Measurements from ENCODE around the gene NKAPD1.

NKAPD1 gene

GRCh38 chr11:112114460-112114859 lies 40.4 kb downstream of the NKAPD1 start:
- Mint-ChIP-seq H3K9me3 (no peaks in the 10 kb centered on the region), H3K36me3 (peaks cover 6% of the 10 kb centered on the region), H3K27me3 (no peaks in the 10 kb centered on the region), H3K4me1 (peaks cover 9% of the 10 kb centered on the region), H3K4me3 (no peak overlapping the region), H3K27ac (no peak overlapping the region)

- Mint-ChIP-seq H3K4me3 (no peak overlapping the region), H3K27me3 (no peaks in the 10 kb centered on the region), H3K27ac (no peak overlapping the region), H3K36me3 (peaks cover 6% of the 10 kb centered on the region), H3K4me1 (peaks cover 9% of the 10 kb centered on the region), H3K9me3 (no peaks in the 10 kb centered on the region)
Measured at GRCh38 chr11:112115386-112115785, 41.3 kb downstream of the NKAPD1 start.

- H3K27ac Mint-ChIP-seq: no peak overlapping the region
- peaks cover 9% of the 10 kb centered on the region for H3K4me1 Mint-ChIP-seq
- H3K9me3 Mint-ChIP-seq: no peaks in the 10 kb centered on the region
- H3K4me3 Mint-ChIP-seq: no peak overlapping the region
- H3K36me3 Mint-ChIP-seq: peaks cover 5% of the 10 kb centered on the region
- no peaks in the 10 kb centered on the region for H3K27me3 Mint-ChIP-seq
Measured at GRCh38 chr11:112118176-112118575, 44.1 kb downstream of the NKAPD1 start.

- Mint-ChIP-seq H3K4me3 (no peak overlapping the region), H3K4me1 (no peaks in the 10 kb centered on the region), H3K27ac (no peak overlapping the region), H3K9me3 (no peaks in the 10 kb centered on the region), H3K27me3 (no peaks in the 10 kb centered on the region), H3K36me3 (peaks cover 5% of the 10 kb centered on the region)
Measured at GRCh38 chr11:112121981-112122615, 48.0 kb downstream of the NKAPD1 start.

- Mint-ChIP-seq H3K27ac (no peak overlapping the region), H3K36me3 (peaks cover 5% of the 10 kb centered on the region), H3K4me3 (no peak overlapping the region), H3K4me1 (no peaks in the 10 kb centered on the region), H3K27me3 (no peaks in the 10 kb centered on the region), H3K9me3 (no peaks in the 10 kb centered on the region)
Measured at GRCh38 chr11:112123129-112123528, 49.0 kb downstream of the NKAPD1 start.

GRCh38 chr11:112127056-112127455 lies 53.0 kb downstream of the NKAPD1 start:
- Mint-ChIP-seq H3K27ac (no peak overlapping the region), H3K9me3 (no peaks in the 10 kb centered on the region), H3K27me3 (no peaks in the 10 kb centered on the region), H3K4me1 (no peaks in the 10 kb centered on the region), H3K4me3 (no peak overlapping the region), H3K36me3 (no peaks in the 10 kb centered on the region)

- no peak overlapping the region for H3K4me3 Mint-ChIP-seq
- H3K36me3 Mint-ChIP-seq: no peaks in the 10 kb centered on the region
- H3K9me3 Mint-ChIP-seq: no peaks in the 10 kb centered on the region
- no peaks in the 10 kb centered on the region for H3K27me3 Mint-ChIP-seq
- no peak overlapping the region for H3K27ac Mint-ChIP-seq
- H3K4me1 Mint-ChIP-seq: no peaks in the 10 kb centered on the region
Measured at GRCh38 chr11:112128483-112129121, 54.5 kb downstream of the NKAPD1 start.

GRCh38 chr11:112129656-112130055 lies 55.6 kb downstream of the NKAPD1 start:
- H3K27me3 Mint-ChIP-seq: no peaks in the 10 kb centered on the region
- no peaks in the 10 kb centered on the region for H3K36me3 Mint-ChIP-seq
- H3K27ac Mint-ChIP-seq: no peak overlapping the region
- no peaks in the 10 kb centered on the region for H3K9me3 Mint-ChIP-seq
- H3K4me1 Mint-ChIP-seq: no peaks in the 10 kb centered on the region
- no peak overlapping the region for H3K4me3 Mint-ChIP-seq

- H3K9me3 Mint-ChIP-seq: no peaks in the 10 kb centered on the region
- H3K36me3 Mint-ChIP-seq: peaks cover 5% of the 10 kb centered on the region
- H3K27me3 Mint-ChIP-seq: no peaks in the 10 kb centered on the region
- no peak overlapping the region for H3K27ac Mint-ChIP-seq
- no peaks in the 10 kb centered on the region for H3K4me1 Mint-ChIP-seq
- H3K4me3 Mint-ChIP-seq: no peak overlapping the region
Measured at GRCh38 chr11:112132737-112133136, 58.6 kb downstream of the NKAPD1 start.

- H3K4me1 Mint-ChIP-seq: no peaks in the 10 kb centered on the region
- H3K4me3 Mint-ChIP-seq: no peak overlapping the region
- peaks cover 5% of the 10 kb centered on the region for H3K36me3 Mint-ChIP-seq
- H3K27me3 Mint-ChIP-seq: no peaks in the 10 kb centered on the region
- H3K9me3 Mint-ChIP-seq: no peaks in the 10 kb centered on the region
- no peak overlapping the region for H3K27ac Mint-ChIP-seq
Measured at GRCh38 chr11:112134473-112134872, 60.4 kb downstream of the NKAPD1 start.
